Measurements from ENCODE around the gene AP3D1.
"Not testable (repeated sequence)": the region's sequence is repeated elsewhere in the genome, so short reads cannot be mapped to it uniquely, and the experiment has no call there.

The AP3D1 gene

DNA sequence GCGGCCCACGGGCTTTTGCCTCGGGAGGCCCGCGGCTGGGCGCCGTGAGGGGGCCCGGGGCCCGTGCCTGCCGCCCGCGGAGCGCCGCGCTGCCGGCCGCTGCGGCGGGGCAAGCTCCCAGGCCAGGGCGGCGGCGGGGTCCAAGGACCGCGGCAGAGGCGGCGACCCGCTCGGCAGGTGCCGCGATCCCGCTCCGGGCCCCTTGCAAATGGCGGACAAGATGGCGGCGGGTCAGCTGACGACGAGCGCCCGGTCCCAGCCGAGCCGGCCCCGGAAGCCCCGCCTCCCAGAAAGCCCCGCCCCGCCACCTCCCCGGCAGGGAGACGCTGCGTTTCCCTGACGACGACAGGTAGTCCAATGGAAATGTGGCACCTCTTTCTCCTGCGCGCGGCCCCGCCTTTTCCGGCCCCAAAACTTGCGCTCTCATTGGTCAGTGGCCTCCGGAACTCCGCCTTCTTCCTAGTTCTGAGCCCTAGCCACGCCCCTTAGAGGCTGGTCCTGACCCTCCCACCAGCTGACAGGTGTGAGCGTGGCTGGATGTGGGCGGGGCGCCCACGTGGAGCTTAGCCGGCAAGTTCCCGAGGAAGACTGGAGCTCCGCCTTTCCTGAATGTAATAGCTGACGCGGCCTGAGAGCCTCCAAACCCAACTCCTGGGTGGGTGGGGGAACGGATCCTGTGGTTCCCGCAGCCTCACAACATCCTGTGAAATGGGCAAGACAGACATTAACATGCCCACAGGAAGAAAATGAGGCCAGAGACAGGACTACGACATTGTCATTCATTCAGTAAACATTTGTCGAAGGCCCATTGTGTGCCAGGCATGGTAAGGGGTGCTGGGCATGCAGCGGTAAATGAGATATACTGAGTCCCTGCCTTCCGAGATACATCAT lies at the start of gene AP3D1:
Gene AP3D1 (minus strand): TSS at position 228 of the 891 bp plus-strand sequence. CDS start 232 bp downstream, outside the sequence.
- Histone ChIP-seq H3K27ac (peak within 1 kb of the TSS; percentile 81), H3K36me3 (replicated peaks) (no peaks in the 10 kb centered on the region), H3K27me3 (replicated peaks) (no peaks in the 10 kb centered on the region), H3K4me3 (ENCODE audit: low read depth, low read length) (peak within 1 kb of the TSS; percentile 90)
- TF ChIP-seq, protein P1, sequence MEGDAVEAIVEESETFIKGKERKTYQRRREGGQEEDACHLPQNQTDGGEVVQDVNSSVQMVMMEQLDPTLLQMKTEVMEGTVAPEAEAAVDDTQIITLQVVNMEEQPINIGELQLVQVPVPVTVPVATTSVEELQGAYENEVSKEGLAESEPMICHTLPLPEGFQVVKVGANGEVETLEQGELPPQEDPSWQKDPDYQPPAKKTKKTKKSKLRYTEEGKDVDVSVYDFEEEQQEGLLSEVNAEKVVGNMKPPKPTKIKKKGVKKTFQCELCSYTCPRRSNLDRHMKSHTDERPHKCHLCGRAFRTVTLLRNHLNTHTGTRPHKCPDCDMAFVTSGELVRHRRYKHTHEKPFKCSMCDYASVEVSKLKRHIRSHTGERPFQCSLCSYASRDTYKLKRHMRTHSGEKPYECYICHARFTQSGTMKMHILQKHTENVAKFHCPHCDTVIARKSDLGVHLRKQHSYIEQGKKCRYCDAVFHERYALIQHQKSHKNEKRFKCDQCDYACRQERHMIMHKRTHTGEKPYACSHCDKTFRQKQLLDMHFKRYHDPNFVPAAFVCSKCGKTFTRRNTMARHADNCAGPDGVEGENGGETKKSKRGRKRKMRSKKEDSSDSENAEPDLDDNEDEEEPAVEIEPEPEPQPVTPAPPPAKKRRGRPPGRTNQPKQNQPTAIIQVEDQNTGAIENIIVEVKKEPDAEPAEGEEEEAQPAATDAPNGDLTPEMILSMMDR (IDR thresholded peaks at IDR 0.05; ENCODE audit: low read depth, low read length, missing control alignments), result no peak
- peak; percentile 100 for DNase-seq
- in situ Hi-C loops (cut with HindIII; ENCODE audit: low pct_ligation_motif_present, low sequenced_read_pairs), result no loop called here

DNA sequence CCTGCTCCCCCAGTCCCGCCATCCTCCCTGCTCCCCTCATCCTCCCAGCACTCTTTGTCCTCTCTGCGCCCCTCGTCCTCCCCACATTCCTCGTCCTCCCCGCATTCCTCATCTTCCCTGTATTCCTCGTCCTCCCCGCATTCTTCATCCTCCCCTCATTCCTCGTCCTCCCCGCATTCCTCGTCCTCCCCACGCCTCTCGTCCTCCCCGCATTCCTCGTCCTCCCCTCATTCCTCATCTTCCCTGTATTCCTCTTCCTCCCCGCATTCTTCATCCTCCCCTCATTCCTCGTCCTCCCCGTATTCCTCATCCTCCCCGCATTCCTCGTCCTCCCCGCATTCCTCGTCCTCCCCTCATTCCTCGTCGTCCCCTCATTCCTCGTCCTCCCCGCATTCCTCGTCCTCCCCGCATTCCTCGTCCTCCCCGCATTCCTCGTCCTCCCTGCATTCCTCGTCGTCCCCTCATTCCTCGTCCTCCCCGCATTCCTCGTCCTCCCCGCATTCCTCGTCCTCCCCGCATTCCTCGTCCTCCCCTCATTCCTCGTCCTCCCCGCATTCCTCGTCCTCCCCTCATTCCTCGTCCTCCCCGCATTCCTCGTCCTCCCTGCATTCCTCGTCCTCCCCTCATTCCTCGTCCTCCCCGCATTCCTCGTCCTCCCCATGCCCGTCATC lies 49.4 kb upstream of the AP3D1 start:
- H3K27ac ChIP-seq; DNase-seq; H3K4me3 ChIP-seq (ENCODE audit: low read depth, low read length); H3K27me3 ChIP-seq (replicated peaks); in situ Hi-C loops (cut with HindIII; ENCODE audit: low pct_ligation_motif_present, low sequenced_read_pairs): not testable (repeated sequence)
- H3K36me3 ChIP-seq (replicated peaks), result peaks cover 44% of the 10 kb centered on the region

DNA sequence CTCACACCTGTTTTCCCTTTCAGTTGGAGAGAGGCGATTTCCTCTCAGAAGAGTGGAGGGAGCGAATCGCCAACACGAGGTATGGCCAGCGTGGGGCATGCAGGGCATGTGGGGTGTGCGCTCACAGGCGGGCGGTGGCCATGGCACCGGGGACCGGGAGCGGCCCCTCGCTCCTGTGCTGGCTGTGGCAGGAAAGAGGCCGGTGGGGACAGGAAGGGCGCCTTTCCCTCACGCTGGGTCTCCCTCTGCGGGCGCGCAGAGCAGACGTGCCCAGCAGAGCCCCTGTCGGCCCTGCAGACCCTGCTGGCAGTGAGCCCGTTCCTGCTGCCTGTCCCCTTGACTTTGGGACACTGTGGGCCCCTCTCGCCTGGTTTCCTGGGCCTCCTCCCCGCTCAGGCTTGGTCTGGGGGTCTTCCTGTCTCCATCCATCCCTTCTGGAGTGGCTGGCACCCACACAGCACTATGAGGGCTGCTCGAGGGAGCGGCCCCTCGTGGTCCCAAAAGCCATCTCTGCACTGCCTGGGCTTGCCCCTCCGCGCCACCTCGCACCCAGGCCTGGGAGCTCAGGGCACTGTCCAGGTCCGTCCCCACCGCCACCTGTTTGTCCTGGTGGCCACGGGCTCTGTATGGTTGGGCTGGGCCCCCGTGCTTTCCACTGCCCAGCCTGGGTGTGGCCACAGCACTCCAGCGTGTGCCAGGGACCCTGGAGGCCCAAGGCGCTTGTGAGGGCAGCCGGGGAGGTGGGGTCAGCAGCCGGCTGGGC lies 48.7 kb upstream of the AP3D1 start:
- Histone ChIP-seq H3K36me3 (replicated peaks) (peaks cover 50% of the 10 kb centered on the region), H3K27me3 (replicated peaks) (no peaks in the 10 kb centered on the region), H3K27ac (no peak overlapping the region), H3K4me3 (ENCODE audit: low read depth, low read length) (no peak overlapping the region)
- no peak for DNase-seq
- in situ Hi-C loops (cut with HindIII; ENCODE audit: low pct_ligation_motif_present, low sequenced_read_pairs), result no loop called here
- TF ChIP-seq, protein P1 (IDR thresholded peaks at IDR 0.05; ENCODE audit: low read depth, low read length, missing control alignments), result no peak

DNA sequence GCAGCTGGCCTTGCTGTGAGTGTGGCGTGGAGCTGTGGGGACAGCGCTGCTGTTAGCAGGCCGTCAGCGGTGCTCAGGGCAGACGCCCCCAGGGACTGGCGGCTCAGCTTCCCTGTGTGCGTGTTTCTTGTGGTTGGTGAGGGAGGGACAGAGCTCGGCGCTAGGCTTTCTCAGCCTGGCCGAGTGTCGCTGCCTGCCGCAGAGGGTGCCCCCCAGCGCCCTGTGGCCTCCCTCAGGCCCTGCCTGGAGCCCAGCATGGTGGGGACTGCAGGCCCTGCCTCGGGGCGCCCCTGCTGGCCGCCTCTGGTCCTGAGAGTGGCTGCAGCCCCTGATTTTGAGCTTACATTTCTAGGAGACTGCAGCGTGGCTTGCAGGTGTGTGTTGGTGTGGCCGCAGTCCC lies 47.8 kb upstream of the AP3D1 start:
- DNase-seq, result no peak
- no peak overlapping the region for H3K27ac ChIP-seq
- in situ Hi-C loops (cut with HindIII; ENCODE audit: low pct_ligation_motif_present, low sequenced_read_pairs), result no loop called here
- TF ChIP-seq, protein P1 (IDR thresholded peaks at IDR 0.05; ENCODE audit: low read depth, low read length, missing control alignments), result peak; percentile 63
- no peaks in the 10 kb centered on the region for H3K27me3 ChIP-seq (replicated peaks)
- peaks cover 55% of the 10 kb centered on the region for H3K36me3 ChIP-seq (replicated peaks)
- no peak overlapping the region for H3K4me3 ChIP-seq (ENCODE audit: low read depth, low read length)

DNA sequence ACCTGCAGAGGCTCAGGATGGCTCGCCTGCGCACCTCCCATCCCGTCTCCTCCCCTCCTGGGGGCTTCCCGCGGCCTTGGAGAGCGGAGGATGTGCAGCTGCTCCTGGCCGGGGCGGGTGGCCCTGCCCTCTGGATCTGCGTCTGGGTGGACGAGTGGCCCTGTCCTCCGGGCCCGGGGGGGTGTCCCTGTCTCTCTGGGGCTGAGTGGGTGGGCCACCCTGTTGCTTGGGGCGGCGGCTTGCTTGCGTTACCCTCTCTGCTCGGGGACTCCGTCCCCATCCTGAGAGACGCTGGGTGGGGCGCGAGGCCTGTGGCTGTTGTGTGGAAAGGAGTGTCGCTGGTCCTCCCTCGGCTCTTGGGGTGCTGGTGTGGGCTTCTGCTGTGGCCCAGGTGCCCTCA lies 47.0 kb upstream of the AP3D1 start:
- in situ Hi-C loops (cut with HindIII; ENCODE audit: low pct_ligation_motif_present, low sequenced_read_pairs), result no loop called here
- no peak overlapping the region for H3K4me3 ChIP-seq (ENCODE audit: low read depth, low read length)
- H3K27me3 ChIP-seq (replicated peaks), result no peaks in the 10 kb centered on the region
- H3K36me3 ChIP-seq (replicated peaks), result peaks cover 54% of the 10 kb centered on the region
- DNase-seq, result no peak
- no peak overlapping the region for H3K27ac ChIP-seq
- TF ChIP-seq, protein P1 (IDR thresholded peaks at IDR 0.05; ENCODE audit: low read depth, low read length, missing control alignments), result no peak

DNA sequence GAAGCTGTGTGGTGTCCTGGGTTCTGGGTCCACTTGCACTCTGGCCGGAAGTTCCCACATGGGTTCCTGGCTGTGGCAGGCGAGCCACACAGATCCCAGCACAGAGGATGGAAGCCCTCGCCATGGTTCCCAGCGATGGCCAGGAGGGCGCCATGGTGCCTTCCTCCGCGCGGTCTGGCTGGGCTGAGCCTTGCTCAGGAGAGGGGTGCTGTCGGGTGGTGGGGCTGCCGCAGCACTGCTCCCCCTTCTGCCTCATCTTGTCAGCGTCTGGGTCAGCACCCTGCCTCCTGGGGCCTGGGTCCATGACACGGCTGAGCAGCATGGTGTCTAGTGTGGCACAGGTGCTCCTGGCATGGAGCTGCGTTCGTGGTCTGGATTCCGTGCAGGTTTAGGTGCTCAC lies 45.9 kb upstream of the AP3D1 start:
- no peaks in the 10 kb centered on the region for H3K27me3 ChIP-seq (replicated peaks)
- H3K27ac ChIP-seq, result no peak overlapping the region
- TF ChIP-seq, protein P1 (IDR thresholded peaks at IDR 0.05; ENCODE audit: low read depth, low read length, missing control alignments), result no peak
- no peak for DNase-seq
- H3K4me3 ChIP-seq (ENCODE audit: low read depth, low read length), result no peak overlapping the region
- H3K36me3 ChIP-seq (replicated peaks), result peaks cover 46% of the 10 kb centered on the region
- in situ Hi-C loops (cut with HindIII; ENCODE audit: low pct_ligation_motif_present, low sequenced_read_pairs), result no loop called here

All from brain microvascular endothelial cell (primary cell).